HEK293 (cell line): ENCODE data around the gene USO1.
"Not testable (repeated sequence)": the region's sequence is repeated elsewhere in the genome, so short reads cannot be mapped to it uniquely, and the experiment has no call there.

ENCODE experiments used
- CTCF ChIA-PET: fragments of 350-600 bp; formaldehyde crosslinking; extraction: SDS; loops from one replicate; lab custom pipeline; 2021; ENCODE audit warnings: antibody characterized with exemption; lab: Yijun Ruan, JAX
- POLR2A ChIA-PET: fragments of 300-600 bp; formaldehyde crosslinking; extraction: SDS; loops from one replicate; lab custom pipeline; 2020; ENCODE audit warnings: antibody characterized with exemption, inconsistent platforms; lab: Yijun Ruan, JAX
- H3K27ac ChIP-seq: fragments of 200-500 bp; sonication (Bioruptor generic); 2 replicates; pipeline ENCODE4 v1.5.1; 2014; ENCODE audit warnings: low read depth, low read length, control low read depth, inconsistent platforms; ENCODE audit errors: extremely low read depth
- H3K36me3 ChIP-seq, 2 experiments: fragments of 200-500 bp in 1 of 2; sonication (Bioruptor generic) in 1 of 2; 1 replicate in 1 of 2; 2 replicates in 1 of 2; pipeline ENCODE4 v1.5.1; 2014 to 2017; ENCODE audit warnings: inconsistent platforms in 2 of 2, low read length in 2 of 2; ENCODE audit not compliant: control insufficient read depth in 2 of 2, insufficient read depth in 1 of 2
- H3K4me1 ChIP-seq: fragments of 200-500 bp; sonication (Bioruptor generic); 2 replicates; pipeline ENCODE4 v1.5.1; 2014; ENCODE audit warnings: mild to moderate bottlenecking, low read length, inconsistent platforms; ENCODE audit not compliant: control insufficient read depth, insufficient read depth
- H3K4me3 ChIP-seq: 2 replicates; pipeline ENCODE4 v1.5.1; 2011; ENCODE audit warnings: low read depth, mild to moderate bottlenecking, control low read depth, low read length, moderate library complexity
- H3K9me3 ChIP-seq: fragments of 200-500 bp; sonication (Bioruptor generic); 2 replicates; pipeline ENCODE4 v1.5.1; 2014; ENCODE audit warnings: low read depth, low read length, inconsistent platforms; ENCODE audit not compliant: control insufficient read depth, insufficient read depth
- EGR2 ChIP-seq: fragments of 450-650 bp; formaldehyde crosslinking; IDR thresholded peaks from 2 replicates; pipeline ENCODE4 v1.5.1; 2016; ENCODE audit warnings: low read depth, missing biosample characterization, missing genetic modification characterization
- GFI1B ChIP-seq: fragments of 450-650 bp; formaldehyde crosslinking; IDR thresholded peaks from 2 replicates; pipeline ENCODE4 v1.5.1; 2016; ENCODE audit warnings: missing biosample characterization, missing genetic modification characterization
- GLI4 ChIP-seq: fragments of 450-650 bp; formaldehyde crosslinking; IDR thresholded peaks from 2 replicates; pipeline ENCODE4 v1.5.1; 2016; ENCODE audit warnings: missing biosample characterization, missing genetic modification characterization
- PATZ1 ChIP-seq: fragments of 450-650 bp; formaldehyde crosslinking; IDR thresholded peaks from 2 replicates; pipeline ENCODE4 v1.5.1; 2016; ENCODE audit warnings: missing biosample characterization, missing genetic modification characterization
- ZBTB11 ChIP-seq: fragments of 450-650 bp; formaldehyde crosslinking; conservative IDR thresholded peaks from 2 replicates; pipeline ENCODE4 v1.5.1; 2016; ENCODE audit warnings: low read depth, missing biosample characterization, missing genetic modification characterization
- ZBTB17 ChIP-seq: fragments of 450-650 bp; formaldehyde crosslinking; IDR thresholded peaks from 2 replicates; pipeline ENCODE4 v1.5.1; 2016; ENCODE audit warnings: missing biosample characterization, missing genetic modification characterization
- ZFP41 ChIP-seq: fragments of 450-650 bp; formaldehyde crosslinking; IDR thresholded peaks from 2 replicates; pipeline ENCODE4 v1.5.1; 2016; ENCODE audit warnings: missing biosample characterization, missing genetic modification characterization, borderline replicate concordance
- ZNF112 ChIP-seq: fragments of 450-650 bp; formaldehyde crosslinking; IDR thresholded peaks from 2 replicates; pipeline ENCODE4 v1.5.0; 2017; ENCODE audit warnings: missing biosample characterization, missing genetic modification characterization
- ZNF2 ChIP-seq: fragments of 450-650 bp; formaldehyde crosslinking; IDR thresholded peaks from 2 replicates; pipeline ENCODE4 v1.5.1; 2016; ENCODE audit warnings: missing biosample characterization, missing genetic modification characterization
- ZNF639 ChIP-seq: fragments of 450-650 bp; formaldehyde crosslinking; IDR thresholded peaks from 2 replicates; pipeline ENCODE4 v1.5.1; 2016; ENCODE audit warnings: missing biosample characterization, missing genetic modification characterization
- ZNF777 ChIP-seq: fragments of 450-650 bp; formaldehyde crosslinking; IDR thresholded peaks from 2 replicates; pipeline ENCODE4 v1.5.1; 2017; ENCODE audit warnings: missing biosample characterization, missing genetic modification characterization, borderline replicate concordance
- TF ChIP-seq, protein P1 (sequence below): fragments of 450-650 bp; formaldehyde crosslinking; IDR thresholded peaks from 2 replicates; pipeline ENCODE4 v1.5.1; 2016; ENCODE audit warnings: missing biosample characterization, missing genetic modification characterization, borderline replicate concordance

The USO1 gene

DNA sequence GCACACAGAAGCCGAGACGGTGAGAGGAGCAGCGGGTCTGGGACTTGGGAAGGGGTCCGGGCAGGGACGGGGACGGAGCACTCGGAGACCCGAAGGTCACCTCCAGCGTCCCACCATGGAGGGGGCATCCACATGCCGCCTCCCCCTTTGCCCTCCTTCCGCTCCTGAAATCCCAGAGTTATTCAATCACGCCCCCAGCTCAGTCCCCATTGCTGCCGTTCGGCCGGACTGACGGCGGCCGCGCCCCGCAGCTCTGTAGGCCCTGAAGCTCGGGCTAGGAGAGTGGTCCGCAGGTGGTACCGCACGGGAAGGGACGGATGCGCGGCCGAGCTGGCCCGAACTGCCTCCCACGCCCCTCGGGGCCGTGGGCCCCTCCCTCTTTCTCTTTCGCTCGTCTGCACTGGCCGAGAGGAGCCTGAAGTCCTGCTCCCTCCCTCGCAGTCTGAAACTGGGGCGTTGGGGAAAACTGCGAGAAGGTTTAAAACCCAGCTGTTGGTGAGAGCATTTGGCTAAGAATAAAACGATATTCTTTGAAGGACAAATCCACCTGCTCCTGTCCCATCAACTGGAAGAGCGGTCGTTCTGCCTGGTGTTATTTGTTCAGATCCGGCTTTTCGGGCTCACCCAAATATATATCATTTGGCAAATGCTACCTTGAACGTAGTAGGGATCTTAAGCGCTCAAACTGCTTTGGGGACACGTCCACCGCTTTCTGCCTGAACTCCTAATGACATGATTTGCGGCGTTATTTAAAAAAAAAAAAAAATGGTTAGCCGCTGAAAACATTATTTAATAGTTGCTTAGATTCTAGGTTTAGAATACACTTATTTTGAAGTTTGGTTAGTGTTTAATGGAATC is 719 bp downstream of the USO1 start (continued):
- peak; percentile 70; the same call in 1 of the 2 replicates for TF ChIP-seq GLI4

- H3K36me3 ChIP-seq, H3K4me1 ChIP-seq, H3K27ac ChIP-seq, H3K9me3 ChIP-seq: not testable (repeated sequence)
- 0 out of 2 replicates have a peak overlapping the region, but pooled peaks have one; percentile 95 for H3K4me3 ChIP-seq
- CTCF ChIA-PET: interaction anchor here (1.1 kb wide), 1 partner anchor 155 kb away, joined by 3 read pairs; no protein-coding TSS in a partner anchor
- POLR2A ChIA-PET: interaction anchor here (3.4 kb wide), 1 partner anchor 54 kb away, joined by 44 read pairs; the partner anchor contains the start of gene G3BP2
These were observed 1.7 kb downstream of the USO1 start for GRCh38 chr4:75725942-75726538.

GRCh38 chr4:75726577-75726976 is 2.2 kb downstream of the USO1 start:
- H3K4me3 ChIP-seq: no peak overlapping the region
- no peaks in the 10 kb centered on the region for H3K4me1 ChIP-seq
- no peak overlapping the region for H3K27ac ChIP-seq
- TF ChIP-seq ZNF2 (no peak), ZFP41 (tag by site-specific recombination) (no peak), PATZ1 (tag by site-specific recombination) (no peak), ZNF777 (tag by site-specific recombination) (no peak), ZBTB11 (tag by site-specific recombination) (no peak), ZNF112 (tag by site-specific recombination) (no peak), ZBTB17 (tag by site-specific recombination) (0 out of 2 replicates have a peak, but pooled peaks have one; percentile 18), ZNF639 (tag by site-specific recombination) (no peak)
- no peaks in the 10 kb centered on the region for H3K9me3 ChIP-seq
- ChIA-PET CTCF (interaction anchor here (1.1 kb wide), 1 partner anchor 155 kb away, joined by 3 read pairs; no protein-coding TSS in a partner anchor), POLR2A (interaction anchor here (1.3 kb wide), 1 partner anchor 11 kb away, joined by 4 read pairs; no protein-coding TSS in a partner anchor)
- no peaks in the 10 kb centered on the region for H3K36me3 ChIP-seq

GRCh38 chr4:75727073-75727472 is 2.7 kb downstream of the USO1 start:
- H3K27ac ChIP-seq: no peak overlapping the region
- H3K4me3 ChIP-seq: no peak overlapping the region
- H3K36me3 ChIP-seq: no peaks in the 10 kb centered on the region
- no peaks in the 10 kb centered on the region for H3K9me3 ChIP-seq
- ChIA-PET CTCF (interaction anchor here (1.1 kb wide), 1 partner anchor 156 kb away, joined by 3 read pairs; no protein-coding TSS in a partner anchor), POLR2A (interaction anchor here (1.3 kb wide), 1 partner anchor 12 kb away, joined by 4 read pairs; no protein-coding TSS in a partner anchor)
- H3K4me1 ChIP-seq: no peaks in the 10 kb centered on the region
- TF ChIP-seq GFI1B (tag by site-specific recombination) (no peak), EGR2 (no peak)
- TF ChIP-seq, protein P1, sequence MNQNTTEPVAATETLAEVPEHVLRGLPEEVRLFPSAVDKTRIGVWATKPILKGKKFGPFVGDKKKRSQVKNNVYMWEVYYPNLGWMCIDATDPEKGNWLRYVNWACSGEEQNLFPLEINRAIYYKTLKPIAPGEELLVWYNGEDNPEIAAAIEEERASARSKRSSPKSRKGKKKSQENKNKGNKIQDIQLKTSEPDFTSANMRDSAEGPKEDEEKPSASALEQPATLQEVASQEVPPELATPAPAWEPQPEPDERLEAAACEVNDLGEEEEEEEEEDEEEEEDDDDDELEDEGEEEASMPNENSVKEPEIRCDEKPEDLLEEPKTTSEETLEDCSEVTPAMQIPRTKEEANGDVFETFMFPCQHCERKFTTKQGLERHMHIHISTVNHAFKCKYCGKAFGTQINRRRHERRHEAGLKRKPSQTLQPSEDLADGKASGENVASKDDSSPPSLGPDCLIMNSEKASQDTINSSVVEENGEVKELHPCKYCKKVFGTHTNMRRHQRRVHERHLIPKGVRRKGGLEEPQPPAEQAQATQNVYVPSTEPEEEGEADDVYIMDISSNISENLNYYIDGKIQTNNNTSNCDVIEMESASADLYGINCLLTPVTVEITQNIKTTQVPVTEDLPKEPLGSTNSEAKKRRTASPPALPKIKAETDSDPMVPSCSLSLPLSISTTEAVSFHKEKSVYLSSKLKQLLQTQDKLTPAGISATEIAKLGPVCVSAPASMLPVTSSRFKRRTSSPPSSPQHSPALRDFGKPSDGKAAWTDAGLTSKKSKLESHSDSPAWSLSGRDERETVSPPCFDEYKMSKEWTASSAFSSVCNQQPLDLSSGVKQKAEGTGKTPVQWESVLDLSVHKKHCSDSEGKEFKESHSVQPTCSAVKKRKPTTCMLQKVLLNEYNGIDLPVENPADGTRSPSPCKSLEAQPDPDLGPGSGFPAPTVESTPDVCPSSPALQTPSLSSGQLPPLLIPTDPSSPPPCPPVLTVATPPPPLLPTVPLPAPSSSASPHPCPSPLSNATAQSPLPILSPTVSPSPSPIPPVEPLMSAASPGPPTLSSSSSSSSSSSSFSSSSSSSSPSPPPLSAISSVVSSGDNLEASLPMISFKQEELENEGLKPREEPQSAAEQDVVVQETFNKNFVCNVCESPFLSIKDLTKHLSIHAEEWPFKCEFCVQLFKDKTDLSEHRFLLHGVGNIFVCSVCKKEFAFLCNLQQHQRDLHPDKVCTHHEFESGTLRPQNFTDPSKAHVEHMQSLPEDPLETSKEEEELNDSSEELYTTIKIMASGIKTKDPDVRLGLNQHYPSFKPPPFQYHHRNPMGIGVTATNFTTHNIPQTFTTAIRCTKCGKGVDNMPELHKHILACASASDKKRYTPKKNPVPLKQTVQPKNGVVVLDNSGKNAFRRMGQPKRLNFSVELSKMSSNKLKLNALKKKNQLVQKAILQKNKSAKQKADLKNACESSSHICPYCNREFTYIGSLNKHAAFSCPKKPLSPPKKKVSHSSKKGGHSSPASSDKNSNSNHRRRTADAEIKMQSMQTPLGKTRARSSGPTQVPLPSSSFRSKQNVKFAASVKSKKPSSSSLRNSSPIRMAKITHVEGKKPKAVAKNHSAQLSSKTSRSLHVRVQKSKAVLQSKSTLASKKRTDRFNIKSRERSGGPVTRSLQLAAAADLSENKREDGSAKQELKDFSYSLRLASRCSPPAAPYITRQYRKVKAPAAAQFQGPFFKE (tag by site-specific recombination): no peak
